Fibroblast of skin of left quadriceps (primary cell): ENCODE data around the gene DSCAM.

Source experiments
- DNase-seq, 2 experiments: peaks; one replicate each; pipeline ENCODE4 v3.0.0-alpha.2; 2013; ENCODE audit warnings: low read depth in 2 of 2

DSCAM gene

DNA sequence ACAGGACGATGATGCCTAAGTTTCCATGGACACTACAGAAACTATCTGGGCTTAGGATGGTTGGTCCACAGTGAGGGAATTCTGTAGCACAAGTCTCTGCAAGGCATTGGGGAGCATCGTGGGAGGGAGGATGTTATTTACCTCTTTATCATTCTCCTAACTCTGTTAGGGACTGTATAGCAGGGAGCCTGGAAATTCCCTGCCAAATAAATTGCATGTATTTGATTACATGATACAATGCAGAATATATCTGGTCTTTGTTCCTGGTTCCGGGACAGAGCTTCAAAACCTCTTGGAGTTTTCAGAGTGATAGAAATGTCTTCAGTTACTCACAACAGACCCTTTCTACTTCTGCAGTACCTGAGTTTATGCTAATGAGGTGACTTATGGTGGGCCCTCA is 593.8 kb downstream of the DSCAM start:
- DNase-seq: no peak

DNA sequence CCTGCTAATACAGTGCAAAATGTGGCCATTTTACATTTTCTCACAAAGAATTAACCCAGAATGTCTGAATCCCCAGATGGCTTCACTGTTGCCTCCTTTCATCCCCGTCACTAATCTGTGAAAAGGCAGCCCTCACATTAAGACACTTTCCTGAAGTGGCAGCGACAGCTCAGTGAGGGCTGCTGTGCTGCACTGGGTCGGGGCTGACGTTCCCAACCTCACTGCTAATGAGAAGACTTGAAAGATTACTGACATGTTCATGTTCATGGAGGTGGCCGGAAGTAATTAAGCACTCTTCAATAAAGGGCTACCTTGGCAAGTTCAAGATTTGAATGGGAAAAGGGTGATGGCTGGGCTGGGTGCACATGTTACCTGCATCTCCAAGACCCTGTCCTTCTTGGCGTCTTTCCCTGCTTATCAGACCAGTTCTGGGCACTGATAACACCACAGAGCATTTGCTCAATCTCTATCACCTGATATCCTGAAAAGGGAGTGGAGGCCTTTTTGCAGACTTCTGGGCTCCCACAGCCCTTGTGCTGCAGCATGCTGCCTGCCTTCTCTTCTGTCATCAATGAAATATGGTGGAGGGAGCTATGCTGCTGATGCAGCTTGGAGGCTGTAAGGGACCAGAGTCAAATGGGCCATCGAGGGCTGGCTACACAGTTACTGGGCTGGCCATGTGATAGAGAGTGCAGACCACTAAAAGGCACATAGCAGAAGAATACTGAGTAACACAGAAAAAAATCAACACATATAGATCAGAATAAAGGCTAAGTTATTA is 596.3 kb downstream of the DSCAM start:
- DNase-seq: no peak

DNA sequence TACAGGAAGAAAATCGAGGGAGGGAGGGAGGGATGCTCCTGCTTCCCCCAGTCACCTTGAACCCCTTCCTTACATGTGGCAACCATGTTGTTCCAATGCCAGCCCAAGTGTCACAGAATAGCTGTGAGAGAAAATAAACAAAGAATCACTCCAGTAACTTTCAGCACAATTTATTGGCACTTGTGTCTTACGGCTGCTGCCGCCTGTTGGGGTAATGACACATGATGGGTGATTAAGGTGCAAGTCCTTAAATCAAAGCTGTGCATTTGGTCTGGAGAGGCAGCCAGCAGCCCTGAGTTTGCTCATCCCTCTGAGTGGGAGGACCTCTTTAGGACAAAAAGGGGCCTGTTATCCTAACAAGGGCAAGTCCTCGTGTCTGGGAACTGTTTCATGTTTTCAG is 602.0 kb downstream of the DSCAM start:
- DNase-seq: no peak

DNA sequence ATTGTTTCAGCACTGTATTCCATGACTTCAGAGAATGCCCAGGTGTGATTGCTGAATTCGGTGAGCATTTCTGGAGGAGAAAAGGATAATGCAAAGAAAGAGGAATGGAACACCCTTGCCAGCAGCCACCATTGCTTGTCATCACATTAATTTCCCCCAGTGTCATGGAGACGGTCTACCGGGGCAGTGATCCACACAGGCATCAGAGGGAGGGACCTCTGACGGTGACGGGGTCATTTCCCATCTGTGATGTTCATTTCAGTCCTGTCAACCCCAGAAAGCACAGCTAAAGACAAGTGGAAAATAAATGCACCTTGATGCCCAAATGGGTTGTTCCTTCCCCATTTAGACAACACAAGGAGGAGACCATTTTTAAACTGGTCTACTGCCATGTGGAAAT is 603.3 kb downstream of the DSCAM start:
- no peak for DNase-seq

DNA sequence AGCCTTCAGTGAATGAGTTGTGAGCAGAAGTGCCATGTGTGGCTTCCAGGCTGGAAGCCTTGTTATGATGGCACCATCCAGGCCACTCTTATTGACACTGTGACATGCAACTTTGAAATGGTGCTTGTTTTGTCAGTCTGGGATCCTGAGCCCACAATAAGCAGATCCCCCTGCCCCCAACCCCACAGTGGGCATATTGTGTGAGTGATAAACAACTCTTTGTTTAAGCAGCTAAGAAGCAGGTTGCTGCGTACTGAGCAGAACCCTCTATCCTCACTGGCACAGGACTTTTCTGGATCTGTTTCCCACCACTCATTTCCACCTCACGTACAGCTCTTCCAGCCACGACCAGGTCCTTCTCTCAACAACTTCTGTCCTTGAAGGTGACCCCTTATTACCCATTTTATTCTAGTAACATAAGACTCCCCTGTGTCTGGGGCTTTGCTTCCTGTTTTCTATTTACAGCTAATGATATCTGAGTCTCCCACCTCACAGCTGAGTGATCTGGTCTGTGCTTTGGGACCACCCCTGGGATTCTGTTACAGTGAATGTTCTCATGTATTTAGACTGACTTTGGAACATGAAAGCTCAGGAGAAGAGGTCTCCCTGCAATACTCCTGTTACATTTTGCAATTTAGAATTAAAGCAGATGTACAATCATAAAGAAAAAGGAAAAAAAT is 604.2 kb downstream of the DSCAM start:
- no peak for DNase-seq

DNA sequence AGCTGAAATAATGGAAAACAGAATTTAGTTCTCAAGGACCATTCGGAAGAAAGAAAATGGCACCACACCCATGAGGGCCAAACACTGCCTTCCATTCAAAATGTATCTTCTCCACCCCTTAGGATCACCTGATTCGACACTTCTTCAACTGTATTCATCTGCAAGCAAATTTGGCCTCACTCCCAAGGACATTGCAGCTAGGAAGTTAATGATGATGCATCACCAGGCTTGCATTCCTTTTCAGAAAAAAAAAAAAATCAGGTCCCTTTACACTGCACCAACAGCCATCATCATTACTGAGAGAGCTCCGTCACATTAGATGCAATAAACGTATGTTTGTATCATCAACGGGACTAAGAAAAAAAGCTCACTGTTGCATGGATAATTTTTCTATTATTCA is 611.4 kb downstream of the DSCAM start:
- DNase-seq: no peak

DNA sequence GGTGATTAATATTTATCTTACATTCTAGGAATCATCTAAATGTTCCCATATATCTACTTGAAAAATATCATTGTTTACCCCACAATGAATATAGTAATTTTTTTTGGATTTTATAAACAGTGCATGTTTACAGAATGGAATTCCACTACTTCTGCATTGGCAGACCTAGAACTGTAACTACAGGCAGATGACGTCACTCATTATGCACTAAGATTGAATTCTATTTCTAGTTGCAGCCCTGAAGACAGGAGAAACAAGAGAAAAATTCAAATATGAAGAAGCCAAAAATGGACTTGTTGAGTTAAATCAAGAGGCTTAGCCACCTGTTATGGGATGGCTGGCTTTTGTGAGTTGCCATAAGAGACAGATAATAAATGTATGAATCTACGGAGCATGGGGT is 615.0 kb downstream of the DSCAM start:
- no peak for DNase-seq

DNA sequence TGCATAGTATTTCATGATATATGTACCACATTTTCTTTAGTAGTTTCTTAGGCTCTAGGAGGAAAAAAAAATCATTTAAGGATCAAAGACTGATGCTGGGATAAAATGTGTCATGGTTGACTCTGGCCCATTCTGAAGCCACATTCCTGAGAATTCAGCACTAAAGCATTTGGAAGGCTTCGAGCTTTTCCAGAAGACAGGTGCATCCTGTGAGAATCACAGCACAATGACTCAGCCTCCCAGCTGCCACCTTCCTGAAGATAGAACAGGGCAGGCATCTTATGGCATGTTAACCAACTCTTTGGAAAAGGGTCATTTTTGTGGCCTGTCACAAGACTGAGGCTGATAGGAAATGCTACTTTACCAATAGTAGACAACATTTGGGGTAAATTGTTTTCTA is 619.9 kb downstream of the DSCAM start:
- DNase-seq: no peak

DNA sequence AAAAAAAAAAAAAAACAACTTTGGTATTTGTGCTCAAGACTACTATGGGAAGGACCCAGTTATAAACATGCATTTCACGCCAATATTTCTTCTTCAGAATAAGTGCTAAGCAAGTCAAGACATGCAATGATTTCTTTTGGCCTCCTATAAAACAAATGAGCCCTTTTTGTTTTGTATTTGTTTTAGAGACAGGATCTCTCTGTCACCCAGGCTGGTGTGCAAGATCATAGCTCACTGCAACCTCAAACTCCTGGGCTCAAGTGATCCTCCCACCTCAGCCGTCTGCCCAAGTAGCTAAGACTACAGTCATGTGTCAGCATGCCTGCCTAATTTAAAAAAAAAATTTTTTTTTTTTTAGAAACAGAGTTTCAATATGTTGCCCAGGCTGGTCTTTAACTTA is 631.0 kb downstream of the DSCAM start:
- no peak for DNase-seq

DNA sequence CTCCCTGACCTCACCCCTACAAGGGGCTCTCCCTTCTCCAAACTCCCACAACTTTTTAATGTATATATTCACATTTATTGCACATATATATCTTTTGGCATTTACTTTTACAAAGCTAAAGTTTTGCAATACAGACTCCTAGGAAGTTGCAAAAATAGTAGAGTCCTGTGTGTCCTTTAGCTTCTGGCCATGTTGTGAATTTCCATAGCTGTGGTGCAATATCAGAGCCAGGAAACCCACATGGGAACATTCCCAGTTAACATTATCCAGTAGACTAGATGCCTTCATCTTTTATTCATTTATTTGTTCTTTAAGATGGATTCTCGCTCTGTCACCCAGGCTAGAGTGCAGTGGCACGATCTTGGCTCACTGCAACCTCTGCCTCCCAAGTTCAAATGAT is 636.7 kb downstream of the DSCAM start:
- no peak for DNase-seq

DNA sequence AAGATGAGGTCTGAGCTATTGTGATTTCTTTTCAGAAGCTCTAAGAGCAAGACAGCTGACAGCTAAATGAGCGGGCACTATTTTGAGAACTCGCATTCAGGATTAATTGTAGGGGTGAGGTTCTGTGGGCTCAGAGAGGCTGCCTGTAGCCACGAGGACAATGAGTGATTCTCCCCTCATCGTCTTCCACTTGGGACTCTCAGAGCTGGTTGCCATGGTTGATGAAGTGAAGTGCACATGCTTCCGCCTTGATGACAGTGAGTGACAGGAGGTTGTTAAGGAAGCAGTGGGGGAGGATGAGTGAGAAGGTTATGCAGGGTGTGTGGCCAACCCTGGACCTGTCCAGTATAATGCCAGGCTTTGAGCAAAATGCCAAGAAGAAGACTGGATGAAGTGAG is 638.0 kb downstream of the DSCAM start:
- no peak for DNase-seq

DNA sequence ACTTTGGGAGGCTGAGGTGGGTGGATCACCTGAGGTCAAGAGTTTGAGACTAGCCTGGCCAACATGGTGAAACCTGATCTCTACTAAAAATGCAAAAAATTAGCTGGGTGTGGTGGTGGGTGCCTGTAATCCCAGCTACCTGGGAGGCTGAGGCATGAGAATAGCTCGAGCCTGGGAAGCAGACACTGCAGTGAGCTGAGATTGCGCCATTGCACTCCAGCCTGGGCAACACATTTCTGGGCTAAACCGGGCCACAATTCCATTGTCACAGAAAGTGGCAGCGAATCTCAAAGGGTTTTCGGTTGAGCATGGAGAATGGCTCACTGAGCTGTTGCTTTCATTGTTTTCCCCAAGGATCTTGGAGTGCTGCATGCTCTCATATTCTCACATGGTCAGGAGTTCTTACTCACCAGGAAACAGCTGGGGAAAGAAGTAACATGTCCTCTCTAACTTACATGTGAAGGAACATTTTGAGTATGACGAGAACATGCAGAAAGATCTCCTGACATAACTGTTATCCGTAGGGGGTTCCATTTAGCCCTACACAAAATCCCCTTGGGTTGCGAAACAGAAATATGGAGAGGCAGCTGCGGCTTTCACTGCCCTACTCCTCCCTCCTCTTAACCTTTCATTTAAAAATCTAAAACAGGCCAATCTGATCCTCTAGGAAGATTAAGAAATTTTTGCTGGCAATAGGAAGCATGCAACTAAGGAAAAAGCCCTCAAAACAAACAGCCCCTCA is 638.6 kb downstream of the DSCAM start:
- DNase-seq: no peak

DNA sequence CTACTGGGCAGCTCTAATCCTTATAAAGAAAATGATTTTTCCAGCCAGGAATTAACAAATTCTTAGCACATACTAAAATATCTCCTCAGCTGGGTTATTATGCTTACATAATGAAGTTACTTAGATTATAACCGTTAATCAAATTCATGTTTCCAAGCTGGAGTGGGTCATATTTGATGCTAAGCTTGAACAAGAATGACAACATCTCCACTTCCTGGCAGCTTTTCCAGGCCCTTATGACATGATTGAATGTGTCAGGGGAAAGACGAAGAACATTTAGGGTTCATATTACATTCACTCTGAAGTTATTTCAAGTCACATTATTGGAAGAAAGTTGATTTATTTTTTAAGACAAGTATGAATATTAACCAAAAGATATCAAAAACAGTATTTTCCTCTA is 646.0 kb downstream of the DSCAM start:
- peak; percentile 3 to 7 for DNase-seq

DNA sequence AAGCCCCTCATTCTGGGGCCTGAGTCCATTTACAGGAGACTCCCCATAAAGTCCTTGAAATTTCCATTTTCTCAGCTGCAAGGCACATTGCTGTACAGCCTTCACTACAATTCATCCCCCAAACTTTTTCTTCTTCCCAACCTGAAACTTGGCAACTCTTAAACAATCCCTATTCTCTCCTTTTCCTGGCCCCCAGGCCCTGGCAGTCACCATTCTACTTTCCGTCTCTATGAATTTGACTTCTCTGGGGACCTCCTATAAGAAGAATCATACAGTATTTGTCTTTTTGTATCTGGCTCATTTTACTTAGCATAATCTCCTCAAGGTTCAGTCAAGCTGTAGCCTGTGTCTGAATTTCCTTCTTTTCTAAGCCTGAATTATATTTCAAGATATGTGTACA is 646.8 kb downstream of the DSCAM start:
- no peak for DNase-seq

DNA sequence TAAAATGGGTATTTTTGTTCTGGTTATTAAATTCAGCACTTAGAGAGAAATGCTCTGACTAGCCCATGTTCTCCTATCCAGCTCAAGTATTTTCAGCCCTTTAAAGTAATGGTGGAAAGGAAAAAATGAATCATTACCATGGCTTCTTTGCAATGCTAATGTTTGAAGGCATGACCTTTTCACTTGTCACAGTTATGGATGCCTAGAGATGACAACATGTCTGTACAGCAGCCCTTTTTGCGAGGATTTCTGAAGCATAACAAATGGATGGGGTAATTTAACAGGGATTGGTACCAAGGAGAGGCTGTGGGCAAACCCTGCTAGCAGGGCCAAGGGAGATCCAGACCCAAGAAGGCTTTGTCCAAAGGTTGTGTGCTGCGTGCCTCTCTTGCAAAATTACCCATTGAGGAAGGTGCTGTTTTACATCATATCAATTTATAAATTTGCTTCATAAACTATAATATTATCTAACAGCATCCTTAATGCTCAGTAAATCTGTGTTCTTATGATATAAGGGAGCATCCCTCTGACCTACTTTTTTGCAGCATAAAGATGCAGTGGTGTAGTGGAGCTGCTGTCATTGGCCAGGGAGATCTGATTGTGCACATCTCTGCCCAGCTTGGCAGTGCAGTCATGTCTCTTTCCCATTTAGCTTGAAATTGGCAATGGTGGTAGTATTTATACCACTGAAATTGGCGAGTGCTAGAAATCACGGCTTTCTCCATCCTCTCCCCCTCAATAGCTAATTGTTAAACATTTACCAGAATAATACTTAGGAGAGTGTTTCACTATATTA is 652.6 kb downstream of the DSCAM start:
- no peak for DNase-seq

DNA sequence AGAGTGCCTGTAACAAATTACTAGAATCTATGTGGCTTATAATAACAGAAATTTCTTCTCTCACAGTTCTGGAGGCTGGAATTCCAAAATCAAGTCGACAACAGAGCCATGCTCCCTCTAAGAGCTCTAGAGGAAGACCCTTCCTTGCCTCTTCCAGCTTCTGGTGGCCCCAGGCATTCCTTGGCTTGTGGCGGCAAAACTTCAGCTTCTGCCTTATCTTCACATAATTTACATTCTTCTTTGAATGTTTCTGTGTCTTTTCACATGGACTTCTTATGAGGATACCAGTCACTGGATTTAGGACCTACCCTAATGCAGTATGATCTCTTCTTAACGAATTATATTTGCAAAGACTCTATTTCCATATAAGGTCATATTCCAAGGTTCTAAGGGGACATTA is 655.3 kb downstream of the DSCAM start:
- no peak for DNase-seq

DNA sequence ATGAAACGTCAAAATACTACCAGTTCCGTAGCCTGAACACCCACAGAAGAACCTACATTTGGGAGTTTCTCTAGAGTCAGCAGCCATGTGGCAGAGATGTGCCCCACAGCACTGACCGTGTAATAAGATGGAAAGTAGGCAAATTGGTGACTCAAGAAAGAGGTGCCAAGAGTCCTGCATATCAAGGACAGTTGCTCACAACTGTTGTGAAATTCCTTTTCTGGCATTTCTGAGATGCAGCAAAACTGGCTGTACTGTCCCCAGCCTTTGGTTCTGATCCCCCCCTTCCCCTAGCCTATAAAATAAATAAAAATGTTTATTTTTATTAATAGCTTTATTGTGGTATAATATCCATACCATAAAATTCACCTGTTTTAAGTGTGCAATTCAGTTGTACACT is 655.8 kb downstream of the DSCAM start:
- DNase-seq: no peak

DNA sequence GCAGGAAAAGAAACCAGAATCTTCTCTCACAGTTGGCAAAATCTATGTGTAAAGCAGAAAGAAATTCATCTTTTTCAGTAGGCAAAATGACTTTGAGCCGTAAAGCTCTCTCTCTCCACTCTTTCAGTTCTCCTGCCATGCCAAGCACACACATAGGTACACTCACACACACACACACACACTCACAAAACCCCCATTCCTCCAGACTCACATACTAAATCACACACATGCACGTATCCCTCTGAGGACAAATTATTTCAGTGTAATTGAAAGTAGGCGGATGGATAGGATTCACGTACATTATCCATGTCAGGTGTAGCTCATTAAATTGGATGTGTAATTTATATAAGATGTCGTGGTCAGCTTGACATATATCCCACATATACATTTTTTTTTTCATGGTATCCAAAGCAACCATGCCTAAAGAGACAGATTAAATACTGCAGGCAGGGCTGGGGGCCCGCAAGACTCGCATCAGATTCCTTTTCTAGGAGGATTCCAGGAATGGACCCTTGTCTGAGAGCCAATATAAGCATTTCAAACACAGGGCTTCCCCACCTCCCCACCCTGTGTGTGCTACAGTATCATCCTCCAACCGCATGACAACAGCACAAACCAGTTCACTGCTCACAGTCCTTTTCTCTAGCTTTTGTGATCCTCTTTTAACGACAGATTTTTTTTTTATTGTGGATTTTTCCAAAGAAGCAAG is 658.9 kb downstream of the DSCAM start:
- no peak for DNase-seq

DNA sequence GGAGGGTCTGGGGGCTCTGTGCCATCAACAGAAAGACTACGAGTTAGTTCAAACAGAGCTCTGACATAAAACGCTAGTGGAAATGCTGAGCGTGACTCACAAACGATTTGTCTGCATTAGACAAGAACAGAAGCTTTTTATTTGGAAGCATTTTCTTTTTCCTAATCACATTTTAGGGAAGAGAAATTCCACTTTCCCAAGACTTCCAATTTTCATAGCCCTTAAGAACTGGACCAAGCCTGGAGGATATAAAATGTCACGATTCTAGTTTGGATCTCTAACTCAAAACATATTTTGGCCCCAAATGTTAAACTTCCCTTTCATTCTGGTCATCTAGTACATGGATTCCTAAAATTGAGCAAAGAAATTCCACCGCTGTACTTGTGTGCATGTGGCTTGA is 659.7 kb downstream of the DSCAM start:
- DNase-seq: no peak

DNA sequence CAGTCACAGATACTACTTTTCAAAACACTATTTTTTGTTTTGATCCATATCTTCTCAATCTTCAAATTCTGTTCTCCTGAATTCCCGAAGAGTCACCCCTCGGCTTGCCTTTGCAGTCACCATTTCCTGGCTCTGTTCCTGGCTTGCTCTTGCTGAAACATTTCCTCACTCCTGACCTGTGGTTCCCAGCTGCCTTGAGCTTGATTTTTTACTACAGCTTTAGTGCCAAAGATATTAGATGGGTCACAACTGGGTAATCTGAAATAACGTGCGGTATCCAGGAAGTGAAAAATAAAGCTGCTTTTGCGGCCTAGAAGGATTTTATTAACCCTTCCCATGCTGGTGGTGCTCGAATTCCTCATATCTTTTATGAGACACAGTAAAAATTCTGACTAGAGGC is 660.9 kb downstream of the DSCAM start:
- peak; percentile 18 to 23 for DNase-seq

DNA sequence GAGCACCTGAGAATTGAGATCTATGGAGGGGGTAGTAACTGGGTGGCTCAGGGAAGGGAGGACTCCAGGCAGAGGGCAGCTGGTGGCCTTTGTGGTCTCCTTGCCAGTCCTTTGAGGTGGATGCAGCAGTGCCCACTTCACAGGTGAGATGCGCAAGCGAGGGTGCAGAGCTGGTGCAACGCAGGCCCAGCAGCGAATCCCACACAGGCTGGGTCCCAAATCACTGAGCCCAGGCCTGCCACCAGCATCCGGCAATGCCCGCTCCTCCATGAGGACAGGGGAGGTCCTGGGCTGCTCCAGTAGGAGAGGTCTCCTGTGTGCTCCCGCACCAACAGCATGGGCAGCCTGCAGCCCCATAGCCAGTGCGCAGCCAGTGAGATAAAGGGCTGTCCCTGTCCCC is 661.8 kb downstream of the DSCAM start:
- no peak for DNase-seq
